ENCODE data around the gene RCAN1. TPM values are rescaled to one million over a fixed set of nuclear protein-coding genes. Genes with fewer than 3 reads are reported as not detected.

The RCAN1 gene
- total RNA-seq, 1 donor from 2014 or later, result 13.0 TPM

GRCh38 chr21:34526618-34527290 lies 88.2 kb downstream of the RCAN1 start:
- DNase-seq (ENCODE audit: low read depth, low spot score), result peak; percentile 18
- Mint-ChIP-seq H3K9me3 (no peaks in the 10 kb centered on the region), H3K36me3 (ENCODE audit: low read depth) (no peaks in the 10 kb centered on the region), H3K4me1 (peaks cover 49% of the 10 kb centered on the region), H3K4me3 (peak overlapping the region; percentile 75), H3K27ac (ENCODE audit: unreplicated experiment) (peak overlapping the region; percentile 81), H3K27me3 (ENCODE audit: low read depth) (peaks cover 15% of the 10 kb centered on the region)
- no peak for TF ChIP-seq CTCF (conservative IDR thresholded peaks at IDR 0.05)

GRCh38 chr21:34526241-34526617 lies 88.7 kb downstream of the RCAN1 start:
- Mint-ChIP-seq H3K27ac (ENCODE audit: unreplicated experiment) (peak overlapping the region; percentile 81), H3K4me3 (peak overlapping the region; percentile 75), H3K9me3 (no peaks in the 10 kb centered on the region), H3K27me3 (ENCODE audit: low read depth) (peaks cover 15% of the 10 kb centered on the region), H3K36me3 (ENCODE audit: low read depth) (no peaks in the 10 kb centered on the region), H3K4me1 (peaks cover 44% of the 10 kb centered on the region)
- no peak for DNase-seq (ENCODE audit: low read depth, low spot score)
- TF ChIP-seq CTCF (conservative IDR thresholded peaks at IDR 0.05), result no peak

GRCh38 chr21:34524646-34525601 lies 90.0 kb downstream of the RCAN1 start:
- no peak for DNase-seq (ENCODE audit: low read depth, low spot score)
- Mint-ChIP-seq H3K27ac (ENCODE audit: unreplicated experiment) (peak overlapping the region; percentile 28), H3K9me3 (no peaks in the 10 kb centered on the region), H3K36me3 (ENCODE audit: low read depth) (peaks cover 5% of the 10 kb centered on the region), H3K4me3 (no peak overlapping the region), H3K4me1 (peaks cover 48% of the 10 kb centered on the region), H3K27me3 (ENCODE audit: low read depth) (peaks cover 14% of the 10 kb centered on the region)
- TF ChIP-seq CTCF (conservative IDR thresholded peaks at IDR 0.05), result no peak

- TF ChIP-seq CTCF (conservative IDR thresholded peaks at IDR 0.05), result no peak
- Mint-ChIP-seq H3K27ac (ENCODE audit: unreplicated experiment) (no peak overlapping the region), H3K4me1 (peaks cover 49% of the 10 kb centered on the region), H3K9me3 (no peaks in the 10 kb centered on the region), H3K27me3 (ENCODE audit: low read depth) (peaks cover 13% of the 10 kb centered on the region), H3K36me3 (ENCODE audit: low read depth) (peaks cover 11% of the 10 kb centered on the region), H3K4me3 (no peak overlapping the region)
- DNase-seq (ENCODE audit: low read depth, low spot score), result no peak
Observed at GRCh38 chr21:34523019-34523555, 91.8 kb downstream of the RCAN1 start.

- no peak for TF ChIP-seq CTCF (conservative IDR thresholded peaks at IDR 0.05)
- Mint-ChIP-seq H3K4me1 (peaks cover 49% of the 10 kb centered on the region), H3K27me3 (ENCODE audit: low read depth) (peaks cover 13% of the 10 kb centered on the region), H3K4me3 (peak overlapping the region; percentile 32), H3K27ac (ENCODE audit: unreplicated experiment) (no peak overlapping the region), H3K36me3 (ENCODE audit: low read depth) (peaks cover 17% of the 10 kb centered on the region), H3K9me3 (no peaks in the 10 kb centered on the region)
- DNase-seq (ENCODE audit: low read depth, low spot score), result no peak
Observed at GRCh38 chr21:34522284-34522683, 92.6 kb downstream of the RCAN1 start.
